Neuron (in vitro differentiated cells): ENCODE results near the gene TREML4.
"Not testable (repeated sequence)": the region's sequence is repeated elsewhere in the genome, so short reads cannot be mapped to it uniquely, and the experiment has no call there.

Experiments
- H2AFZ ChIP-seq: one replicate; pipeline ENCODE4 v1.6.1; 2013; ENCODE audit warnings: low read depth, mild to moderate bottlenecking, inconsistent platforms, low read length, moderate library complexity
- H3K27me3 ChIP-seq: one replicate; pipeline ENCODE4 v1.6.1; 2013; ENCODE audit warnings: low read length; ENCODE audit not compliant: insufficient read depth
- H3K36me3 ChIP-seq: one replicate; pipeline ENCODE4 v1.6.1; 2013; ENCODE audit warnings: low read length; ENCODE audit not compliant: insufficient read depth
- H3K4me1 ChIP-seq: one replicate; pipeline ENCODE4 v1.6.1; 2013; ENCODE audit warnings: low read length; ENCODE audit not compliant: insufficient read depth
- H3K4me3 ChIP-seq: 2 replicates; pipeline ENCODE4 v1.5.1; 2013; ENCODE audit warnings: mild to moderate bottlenecking, low read length, moderate library complexity
- H3K9me3 ChIP-seq: one replicate; pipeline ENCODE4 v1.6.1; 2013; ENCODE audit warnings: low read length

Gene TREML4

GRCh38 chr6:41228096-41228495 is at the start of gene TREML4:
Gene TREML4, plus strand, starts transcription at chr6:41228349. Its CDS starts 79 bp downstream, at chr6:41228428.
- Histone ChIP-seq H2AFZ (no peak within 1 kb of the TSS), H3K36me3 (no peaks in the 10 kb centered on the region), H3K4me1 (no peaks in the 10 kb centered on the region), H3K4me3 (no peak within 1 kb of the TSS), H3K9me3 (no peaks in the 10 kb centered on the region), H3K27me3 (peaks cover 7% of the 10 kb centered on the region)

- no peaks in the 10 kb centered on the region for H3K36me3 ChIP-seq
- H2AFZ ChIP-seq = no peak overlapping the region
- H3K9me3 ChIP-seq = no peaks in the 10 kb centered on the region
- no peaks in the 10 kb centered on the region for H3K4me1 ChIP-seq
- peaks cover 5% of the 10 kb centered on the region for H3K27me3 ChIP-seq
- no peak overlapping the region for H3K4me3 ChIP-seq
Measured at GRCh38 chr6:41179163-41179562, 49.0 kb upstream of the TREML4 start.

GRCh38 chr6:41181566-41181965 is 46.6 kb upstream of the TREML4 start:
- Histone ChIP-seq H3K27me3 (peaks cover 15% of the 10 kb centered on the region), H3K4me1 (no peaks in the 10 kb centered on the region), H3K4me3 (no peak overlapping the region), H3K9me3 (no peaks in the 10 kb centered on the region), H3K36me3 (no peaks in the 10 kb centered on the region), H2AFZ (no peak overlapping the region)

- Histone ChIP-seq H3K36me3 (no peaks in the 10 kb centered on the region), H3K9me3 (no peaks in the 10 kb centered on the region)
Measured at GRCh38 chr6:41182069-41183034, 45.8 kb upstream of the TREML4 start.

GRCh38 chr6:41184761-41185160 is 43.4 kb upstream of the TREML4 start:
- no peaks in the 10 kb centered on the region for H3K9me3 ChIP-seq
- peaks cover 10% of the 10 kb centered on the region for H3K27me3 ChIP-seq
- no peak overlapping the region for H2AFZ ChIP-seq
- H3K36me3 ChIP-seq = no peaks in the 10 kb centered on the region
- peaks cover 3% of the 10 kb centered on the region for H3K4me1 ChIP-seq
- no peak overlapping the region for H3K4me3 ChIP-seq

More at GRCh38 chr6:41182069-41183034, 45.8 kb upstream of the TREML4 start:
- no peaks in the 10 kb centered on the region for H3K4me1 ChIP-seq
- no peak overlapping the region for H2AFZ ChIP-seq
- no peak overlapping the region for H3K4me3 ChIP-seq
- peaks cover 15% of the 10 kb centered on the region for H3K27me3 ChIP-seq

- H3K36me3 ChIP-seq = no peaks in the 10 kb centered on the region
- peaks cover 2% of the 10 kb centered on the region for H3K9me3 ChIP-seq
Measured at GRCh38 chr6:41186031-41186562, 42.1 kb upstream of the TREML4 start.

GRCh38 chr6:41187924-41188886 is 39.9 kb upstream of the TREML4 start:
- Histone ChIP-seq H2AFZ (no peak overlapping the region), H3K9me3 (peaks cover 2% of the 10 kb centered on the region), H3K4me3 (no peak overlapping the region), H3K36me3 (no peaks in the 10 kb centered on the region), H3K4me1 (peaks cover 3% of the 10 kb centered on the region), H3K27me3 (peaks cover 10% of the 10 kb centered on the region)

More at GRCh38 chr6:41186031-41186562, 42.1 kb upstream of the TREML4 start:
- Histone ChIP-seq H3K4me1 (peaks cover 3% of the 10 kb centered on the region), H3K4me3 (no peak overlapping the region), H3K27me3 (peaks cover 10% of the 10 kb centered on the region), H2AFZ (no peak overlapping the region)

GRCh38 chr6:41189046-41189445 is 39.1 kb upstream of the TREML4 start:
- not testable (repeated sequence) for H3K4me3 ChIP-seq, H3K9me3 ChIP-seq, H2AFZ ChIP-seq, H3K36me3 ChIP-seq, H3K4me1 ChIP-seq, H3K27me3 ChIP-seq

GRCh38 chr6:41189967-41190366 is 38.2 kb upstream of the TREML4 start:
- H3K36me3 ChIP-seq = no peaks in the 10 kb centered on the region
- peaks cover 2% of the 10 kb centered on the region for H3K9me3 ChIP-seq
- no peak overlapping the region for H3K4me3 ChIP-seq
- peaks cover 3% of the 10 kb centered on the region for H3K4me1 ChIP-seq
- H2AFZ ChIP-seq = no peak overlapping the region
- peaks cover 10% of the 10 kb centered on the region for H3K27me3 ChIP-seq

GRCh38 chr6:41190791-41191190 is 37.4 kb upstream of the TREML4 start:
- peaks cover 2% of the 10 kb centered on the region for H3K9me3 ChIP-seq
- no peaks in the 10 kb centered on the region for H3K36me3 ChIP-seq
- H3K4me1 ChIP-seq = peaks cover 3% of the 10 kb centered on the region
- peaks cover 15% of the 10 kb centered on the region for H3K27me3 ChIP-seq
- H3K4me3 ChIP-seq = no peak overlapping the region
- no peak overlapping the region for H2AFZ ChIP-seq

- Histone ChIP-seq H3K27me3 (peaks cover 9% of the 10 kb centered on the region), H3K9me3 (peaks cover 2% of the 10 kb centered on the region), H2AFZ (no peak overlapping the region), H3K36me3 (no peaks in the 10 kb centered on the region), H3K4me1 (peaks cover 3% of the 10 kb centered on the region), H3K4me3 (no peak overlapping the region)
Measured at GRCh38 chr6:41191569-41191968, 36.6 kb upstream of the TREML4 start.

GRCh38 chr6:41193171-41193734 is 34.9 kb upstream of the TREML4 start:
- Histone ChIP-seq H2AFZ (no peak overlapping the region), H3K4me1 (peaks cover 3% of the 10 kb centered on the region), H3K36me3 (no peaks in the 10 kb centered on the region), H3K9me3 (peaks cover 2% of the 10 kb centered on the region), H3K4me3 (no peak overlapping the region), H3K27me3 (peaks cover 9% of the 10 kb centered on the region)
